ENCODE results near the gene FXYD4.

FXYD4 gene

GRCh38 chr10:43394868-43395267 lies 23.4 kb downstream of the FXYD4 start:
- no peak for TF ChIP-seq EP300 (IDR thresholded peaks at IDR 0.05; ENCODE audit: borderline replicate concordance)
- no peak for TF ChIP-seq YY1 (IDR thresholded peaks at IDR 0.05; ENCODE audit: low read depth)

GRCh38 chr10:43395571-43396060 lies 24.2 kb downstream of the FXYD4 start:
- TF ChIP-seq REST (IDR thresholded peaks at IDR 0.05; ENCODE audit: low read depth) (no peak), NFIC (IDR thresholded peaks at IDR 0.05) (no peak), EP300 (IDR thresholded peaks at IDR 0.05; ENCODE audit: borderline replicate concordance) (no peak)

GRCh38 chr10:43396061-43396927 lies 24.9 kb downstream of the FXYD4 start:
- TF ChIP-seq CEBPB (IDR thresholded peaks at IDR 0.05) (no peak), TCF12 (IDR thresholded peaks at IDR 0.05; ENCODE audit: low read depth) (no peak; the same call in 1 of the 2 replicates), FOXM1 (IDR thresholded peaks at IDR 0.05; ENCODE audit: borderline replicate concordance, low read depth) (no peak), EP300 (IDR thresholded peaks at IDR 0.05; ENCODE audit: borderline replicate concordance) (no peak), YY1 (IDR thresholded peaks at IDR 0.05; ENCODE audit: low read depth) (no peak), TEAD4 (IDR thresholded peaks at IDR 0.05) (peak; percentile 47; the same call in 1 of the 2 replicates), ZBTB7A (IDR thresholded peaks at IDR 0.05; ENCODE audit: low read depth) (no peak), CREB1 (IDR thresholded peaks at IDR 0.05; ENCODE audit: low read depth) (no peak), TAF1 (IDR thresholded peaks at IDR 0.05; ENCODE audit: low read depth) (no peak; the same call in 1 of the 2 replicates), REST (IDR thresholded peaks at IDR 0.05; ENCODE audit: low read depth) (no peak), EGR1 (IDR thresholded peaks at IDR 0.05) (no peak), NFIC (IDR thresholded peaks at IDR 0.05) (no peak), MAX (IDR thresholded peaks at IDR 0.05) (peak; percentile 90), RAD21 (IDR thresholded peaks at IDR 0.05; ENCODE audit: low read depth) (no peak), USF1 (IDR thresholded peaks at IDR 0.05) (no peak)

- TF ChIP-seq FOXM1 (IDR thresholded peaks at IDR 0.05; ENCODE audit: borderline replicate concordance, low read depth) (peak; percentile 24; the same call in 1 of the 2 replicates), ZBTB7A (IDR thresholded peaks at IDR 0.05; ENCODE audit: low read depth) (no peak), CREB1 (IDR thresholded peaks at IDR 0.05; ENCODE audit: low read depth) (no peak), RAD21 (IDR thresholded peaks at IDR 0.05; ENCODE audit: low read depth) (no peak), NFIC (IDR thresholded peaks at IDR 0.05) (peak; percentile 43), USF1 (IDR thresholded peaks at IDR 0.05) (peak; percentile 94), YY1 (IDR thresholded peaks at IDR 0.05; ENCODE audit: low read depth) (peak; percentile 70), TEAD4 (IDR thresholded peaks at IDR 0.05) (0 out of 2 replicates have a peak, but pooled peaks have one; percentile 6), EGR1 (IDR thresholded peaks at IDR 0.05) (no peak), MAX (IDR thresholded peaks at IDR 0.05) (peak; percentile 96), TAF1 (IDR thresholded peaks at IDR 0.05; ENCODE audit: low read depth) (peak; percentile 75), REST (IDR thresholded peaks at IDR 0.05; ENCODE audit: low read depth) (no peak), CEBPB (IDR thresholded peaks at IDR 0.05) (no peak), TCF12 (IDR thresholded peaks at IDR 0.05; ENCODE audit: low read depth) (peak; percentile 71; the same call in 1 of the 2 replicates), EP300 (IDR thresholded peaks at IDR 0.05; ENCODE audit: borderline replicate concordance) (no peak)
Observed at GRCh38 chr10:43396928-43397624, 25.6 kb downstream of the FXYD4 start.

Measured in Ishikawa (cell line).